SK-N-SH (cell line): ENCODE measurements around the gene ASTN2. TPM values are rescaled to one million over a fixed set of nuclear protein-coding genes. Genes with fewer than 3 reads are reported as not detected.

ENCODE experiments used
- CTCF ChIA-PET: fragments of 300-600, 350-600 bp; formaldehyde crosslinking; extraction: SDS; loops from one replicate; lab custom pipeline; 2021; lab: Yijun Ruan, JAX
- POLR2A ChIA-PET: fragments of 350-600 bp; sonication (Branson Sonifier 250); formaldehyde crosslinking; extraction: SDS; loops from one replicate; lab custom pipeline; 2020; ENCODE audit warnings: antibody characterized with exemption, inconsistent platforms; lab: Yijun Ruan, JAX
- DNase-seq: peaks from one replicate; pipeline ENCODE4 v3.0.0; 2012
- H2AFZ ChIP-seq: fragments of 200-600 bp; sonication (generic); 2 replicates; pipeline ENCODE4 v1.8.1; 2016; ENCODE audit warnings: antibody characterized with exemption, mild to moderate bottlenecking, low read depth
- H3F3A ChIP-seq: fragments of 200-600 bp; sonication (generic); replicated peaks from 2 replicates; pipeline ENCODE3; 2016; ENCODE audit warnings: antibody characterized with exemption, mild to moderate bottlenecking; ENCODE audit not compliant: insufficient read depth
- H3K27ac ChIP-seq, 2 experiments: fragments of 200-500 bp in 1 of 2; fragments of 200-600 bp in 1 of 2; sonication (Bioruptor generic) in 1 of 2; sonication (generic), shearing (Covaris generic) in 1 of 2; 2 replicates each; pipeline versions ENCODE4 v1.5.1 to v1.6.1; 2014 to 2016; ENCODE audit warnings: low read depth in 2 of 2, inconsistent platforms in 1 of 2, low read length in 1 of 2, mild to moderate bottlenecking in 1 of 2, mixed read lengths in 1 of 2
- H3K27me3 ChIP-seq: fragments of 200-600 bp; sonication (generic), shearing (Covaris generic); 2 replicates; pipeline ENCODE4 v1.6.1; 2016; ENCODE audit warnings: mixed run types; ENCODE audit not compliant: insufficient read depth
- H3K36me3 ChIP-seq, 2 experiments: fragments of 200-500 bp in 1 of 2; fragments of 200-600 bp in 1 of 2; sonication (Bioruptor generic) in 1 of 2; sonication (generic) in 1 of 2; replicated peaks in 1 of 2; 2 replicates each; pipeline versions ENCODE3 to v1.5.1; 2014 to 2016; ENCODE audit warnings: low read length in 1 of 2, mild to moderate bottlenecking in 1 of 2; ENCODE audit not compliant: insufficient read depth in 2 of 2, control insufficient read depth in 1 of 2
- H3K4me1 ChIP-seq, 2 experiments: fragments of 200-500 bp in 1 of 2; fragments of 200-600 bp in 1 of 2; sonication (Bioruptor generic) in 1 of 2; sonication (generic), shearing (Covaris generic) in 1 of 2; 2 replicates each; pipeline versions ENCODE4 v1.5.1 to v1.6.1; 2014 to 2016; ENCODE audit warnings: low read depth in 1 of 2, low read length in 1 of 2, mixed run types in 1 of 2; ENCODE audit not compliant: insufficient read depth in 2 of 2, control insufficient read depth in 1 of 2
- H3K4me2 ChIP-seq: fragments of 200-600 bp; sonication (generic), shearing (Covaris generic); 2 replicates; pipeline ENCODE4 v1.6.1; 2017; ENCODE audit warnings: mixed run types
- H3K4me3 ChIP-seq, 2 experiments: fragments of 200-500 bp in 1 of 2; fragments of 200-600 bp in 1 of 2; sonication (Bioruptor generic) in 1 of 2; sonication (generic), shearing (Covaris generic) in 1 of 2; 2 replicates each; pipeline versions ENCODE4 v1.5.1 to v1.8.1; 2014 to 2016; ENCODE audit warnings: low read depth in 2 of 2, inconsistent platforms in 1 of 2, low read length in 1 of 2, mild to moderate bottlenecking in 1 of 2, mixed read lengths in 1 of 2, moderate library complexity in 1 of 2
- H3K79me2 ChIP-seq: fragments of 200-600 bp; sonication (generic); 2 replicates; pipeline ENCODE4 v1.8.1; 2017; ENCODE audit warnings: mild to moderate bottlenecking; ENCODE audit not compliant: insufficient read depth
- H3K9ac ChIP-seq: fragments of 200-600 bp; sonication (generic); 2 replicates; pipeline ENCODE4 v1.6.1; 2017; ENCODE audit warnings: mixed run types
- H3K9me2 ChIP-seq: fragments of 200-600 bp; sonication (generic); 2 replicates; pipeline ENCODE4 v1.6.1; 2017; ENCODE audit warnings: mixed run types
- H3K9me3 ChIP-seq: fragments of 200-600 bp; sonication (generic); 2 replicates; pipeline ENCODE4 v1.6.1; 2017; ENCODE audit warnings: mixed run types, mild to moderate bottlenecking, moderate library complexity
- H4K20me1 ChIP-seq: fragments of 200-600 bp; sonication (generic); 2 replicates; pipeline ENCODE4 v1.6.1; 2017; ENCODE audit warnings: mild to moderate bottlenecking, mixed run types; ENCODE audit not compliant: insufficient read depth
- CHD2 ChIP-seq: fragments of 150-350 bp; IDR thresholded peaks from 2 replicates; pipeline ENCODE4 v1.6.1; 2018; ENCODE audit warnings: low read length; ENCODE audit not compliant: partially characterized antibody
- EP300 ChIP-seq, 2 experiments: IDR thresholded peaks; 2 replicates each; pipeline versions ENCODE4 v1.4.0 to v1.6.1; 2012; ENCODE audit warnings: borderline replicate concordance in 1 of 2, low read depth in 1 of 2, low read length in 1 of 2
- JUND ChIP-seq: IDR thresholded peaks from 2 replicates; pipeline ENCODE4 v1.4.0; 2012
- NFIC ChIP-seq: IDR thresholded peaks from 2 replicates; pipeline ENCODE4 v1.4.0; 2012; ENCODE audit warnings: borderline replicate concordance
- NRF1 ChIP-seq: IDR thresholded peaks from 2 replicates; pipeline ENCODE4 v1.6.1; 2012; ENCODE audit warnings: low read depth, mild to moderate bottlenecking, low read length
- RFX5 ChIP-seq: IDR thresholded peaks from 2 replicates; pipeline ENCODE4 v1.6.1; 2012; ENCODE audit warnings: mild to moderate bottlenecking, improper control_type of control experiment, low read length
- TAF1 ChIP-seq: IDR thresholded peaks from 2 replicates; pipeline ENCODE4 v1.6.1; 2012; ENCODE audit warnings: low read depth, mild to moderate bottlenecking, low read length, moderate library complexity, borderline replicate concordance
- TCF12 ChIP-seq: IDR thresholded peaks from 2 replicates; pipeline ENCODE4 v1.4.0; 2012
- WGBS: methylation state at CpG from one replicate; pipeline ENCODE4 v1.1.6; 2017; ENCODE audit warnings: low lambda C conversion rate; 5-methylcytosine and 5-hydroxymethylcytosine counted together
- polyA plus RNA-seq, 3 experiments: library from polyadenylated mRNA; depleted of rRNA; stranded (reverse); fragments of >200 nt; gene quantifications; 2 replicates each; pipeline ENCODE4 v1.2.3, GENCODE V29; 2012
- TF ChIP-seq, protein P1 (sequence below): fragments of 200-600 bp; sonication (generic); IDR thresholded peaks from 2 replicates; pipeline ENCODE4 v1.6.1; 2017; ENCODE audit warnings: antibody characterized with exemption, mild to moderate bottlenecking, moderate library complexity

The ASTN2 gene
- polyA plus RNA-seq, 1 of the 3 experiments (the other 2 are of a cell fraction): 6.6 TPM

DNA sequence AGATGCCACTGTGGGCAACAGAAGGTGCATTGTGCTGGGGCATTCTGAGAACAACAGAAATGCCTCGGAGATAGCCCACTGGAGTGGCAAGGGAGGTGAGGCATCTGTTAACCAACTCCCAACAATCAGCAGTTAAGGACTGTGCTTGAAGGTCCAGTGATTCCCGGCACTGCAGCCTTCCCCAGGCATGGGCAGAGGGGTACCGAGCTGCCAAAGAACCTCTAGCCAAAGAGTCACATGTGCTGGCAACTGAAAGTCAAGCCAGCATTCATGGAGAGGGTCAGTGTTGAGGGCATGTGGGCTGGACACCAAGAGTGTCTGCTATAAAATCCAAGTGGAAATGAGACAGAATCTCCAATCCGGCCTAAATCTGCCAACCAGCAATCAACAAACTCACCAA is 149.6 kb downstream of the ASTN2 start:
- POLR2A ChIA-PET: no interaction called here

DNA sequence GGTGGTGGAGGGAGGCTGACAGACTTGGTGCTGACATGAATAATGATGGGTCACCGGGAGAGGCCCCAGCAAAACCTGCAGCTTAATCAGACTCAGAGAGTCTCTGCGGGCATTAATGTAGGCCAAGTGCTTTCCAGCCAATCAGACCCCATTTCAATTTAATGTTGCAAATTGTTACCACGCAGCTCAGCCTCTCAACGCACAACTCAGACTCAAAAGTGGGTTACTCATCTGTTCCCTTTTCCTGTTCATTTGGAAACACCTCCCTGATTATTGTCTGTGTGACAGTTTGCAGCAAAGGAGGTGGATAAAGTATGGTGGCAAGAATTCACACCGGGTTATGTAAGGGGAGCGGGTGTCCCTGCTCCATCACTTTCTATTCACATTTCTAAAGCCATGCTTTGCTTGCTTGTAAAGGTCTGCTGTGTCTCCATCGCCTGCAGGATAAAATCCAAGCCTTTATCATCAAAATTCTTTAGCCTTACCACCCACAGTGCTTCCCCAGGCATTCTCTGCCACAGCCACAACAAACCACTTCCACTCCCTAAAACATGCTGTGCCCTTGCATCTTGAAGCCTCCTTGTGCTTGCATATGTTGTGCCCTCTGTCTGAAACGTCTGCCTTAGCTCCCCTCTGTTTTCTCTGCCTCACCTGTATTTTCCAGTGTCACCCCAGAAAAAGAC is 156.5 kb downstream of the ASTN2 start:
- Histone ChIP-seq H3K4me2 (no peak overlapping the region), H3K27ac (no peak overlapping the region), H3K27me3 (no peaks in the 10 kb centered on the region), H3K9me3 (no peaks in the 10 kb centered on the region), H3K9ac (no peak overlapping the region), H2AFZ (no peak overlapping the region), H3K79me2 (no peaks in the 10 kb centered on the region), H3F3A (no peaks in the 10 kb centered on the region), H3K4me3 (no peak overlapping the region), H3K4me1 (peaks cover 0 to 8% of the 10 kb centered on the region in 2 experiments; a peak in 1 of 4 replicates), H3K36me3 (no peaks in the 10 kb centered on the region), H4K20me1 (no peaks in the 10 kb centered on the region), H3K9me2 (no peaks in the 10 kb centered on the region)
- ChIA-PET POLR2A (no interaction called here), CTCF (interaction anchor here (1.3 to 2.8 kb wide), 2 partner anchors 11 to 39 kb away, joined by 3 to 12 read pairs; no protein-coding TSS in a partner anchor)
- 29% methylated on average over 8 of the region's 8 CpGs for WGBS
- TF ChIP-seq RFX5: 0 out of 2 replicates have a peak, but pooled peaks have one; percentile 27
- TF ChIP-seq TCF12: no peak
- TF ChIP-seq CHD2: no peak
- DNase-seq: no peak

More for the DNA sequence above, 149.6 kb downstream of the ASTN2 start:
- H3K27me3 ChIP-seq: no peaks in the 10 kb centered on the region
- no peaks in the 10 kb centered on the region; a peak in 1 of 4 replicates for H3K4me1 ChIP-seq
- no peaks in the 10 kb centered on the region for H3K9me2 ChIP-seq
- no peaks in the 10 kb centered on the region for H4K20me1 ChIP-seq
- no peaks in the 10 kb centered on the region for H3F3A ChIP-seq
- no peaks in the 10 kb centered on the region for H3K79me2 ChIP-seq
- H3K9ac ChIP-seq: no peak overlapping the region
- no peak overlapping the region for H2AFZ ChIP-seq
- H3K4me3 ChIP-seq: no peak overlapping the region
- H3K9me3 ChIP-seq: no peaks in the 10 kb centered on the region
- no peak for DNase-seq
- H3K27ac ChIP-seq: no peak overlapping the region
- WGBS: 24% methylated on average over 4 of the region's 4 CpGs
- TF ChIP-seq EP300 (IDR thresholded peaks at IDR 0.05; ENCODE audit: borderline replicate concordance in 1 of 2, low read depth in 1 of 2, low read length in 1 of 2) (no peak), NRF1 (no peak)
- no peaks in the 10 kb centered on the region for H3K36me3 ChIP-seq
- no peak overlapping the region for H3K4me2 ChIP-seq
- CTCF ChIA-PET: interaction anchor here (0.7 to 1.0 kb wide), 2 partner anchors 18 to 29 kb away, joined by 3 to 5 read pairs; no protein-coding TSS in a partner anchor

DNA sequence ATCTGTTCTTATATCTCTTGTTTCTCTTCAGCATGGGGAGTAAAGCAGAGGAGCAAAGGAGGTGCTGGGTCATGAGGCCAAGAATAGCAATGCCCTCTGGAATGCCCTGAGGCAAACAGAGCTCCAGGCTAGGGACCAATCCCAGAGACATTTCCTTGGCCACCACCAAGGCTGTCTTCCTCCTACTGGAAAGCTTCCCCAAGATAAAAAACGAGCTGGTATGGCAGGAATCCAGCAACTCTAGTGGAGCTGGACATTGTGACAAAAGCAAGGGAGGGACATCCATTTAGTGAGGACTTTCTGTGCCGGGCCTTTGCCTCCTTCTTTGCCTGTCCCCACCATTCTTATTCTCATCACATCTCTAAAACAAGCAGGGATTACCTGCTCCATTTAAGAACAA is 161.6 kb downstream of the ASTN2 start:
- no peak overlapping the region for H3K4me2 ChIP-seq
- no peak overlapping the region for H2AFZ ChIP-seq
- peak overlapping the region in 1 of 2 experiments; percentile 22; a peak in 1 of 4 replicates for H3K27ac ChIP-seq
- TF ChIP-seq RFX5 (no peak), CHD2 (no peak), EP300 (IDR thresholded peaks at IDR 0.05; ENCODE audit: borderline replicate concordance in 1 of 2, low read depth in 1 of 2, low read length in 1 of 2) (no peak), TAF1 (no peak), NFIC (no peak), TCF12 (no peak), JUND (no peak)
- TF ChIP-seq, protein P1, sequence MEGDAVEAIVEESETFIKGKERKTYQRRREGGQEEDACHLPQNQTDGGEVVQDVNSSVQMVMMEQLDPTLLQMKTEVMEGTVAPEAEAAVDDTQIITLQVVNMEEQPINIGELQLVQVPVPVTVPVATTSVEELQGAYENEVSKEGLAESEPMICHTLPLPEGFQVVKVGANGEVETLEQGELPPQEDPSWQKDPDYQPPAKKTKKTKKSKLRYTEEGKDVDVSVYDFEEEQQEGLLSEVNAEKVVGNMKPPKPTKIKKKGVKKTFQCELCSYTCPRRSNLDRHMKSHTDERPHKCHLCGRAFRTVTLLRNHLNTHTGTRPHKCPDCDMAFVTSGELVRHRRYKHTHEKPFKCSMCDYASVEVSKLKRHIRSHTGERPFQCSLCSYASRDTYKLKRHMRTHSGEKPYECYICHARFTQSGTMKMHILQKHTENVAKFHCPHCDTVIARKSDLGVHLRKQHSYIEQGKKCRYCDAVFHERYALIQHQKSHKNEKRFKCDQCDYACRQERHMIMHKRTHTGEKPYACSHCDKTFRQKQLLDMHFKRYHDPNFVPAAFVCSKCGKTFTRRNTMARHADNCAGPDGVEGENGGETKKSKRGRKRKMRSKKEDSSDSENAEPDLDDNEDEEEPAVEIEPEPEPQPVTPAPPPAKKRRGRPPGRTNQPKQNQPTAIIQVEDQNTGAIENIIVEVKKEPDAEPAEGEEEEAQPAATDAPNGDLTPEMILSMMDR: no peak
- TF ChIP-seq, all 33 proteins: peak for 0
- ChIA-PET CTCF (interaction anchor here (1.2 to 2.5 kb wide), 6 partner anchors 13 to 158 kb away, joined by 3 to 11 read pairs (median 4); no protein-coding TSS in a partner anchor), POLR2A (no interaction called here)
- no peaks in the 10 kb centered on the region for H3F3A ChIP-seq
- no peaks in the 10 kb centered on the region for H3K9me3 ChIP-seq
- no peaks in the 10 kb centered on the region for H3K36me3 ChIP-seq
- H3K79me2 ChIP-seq: no peaks in the 10 kb centered on the region
- H3K27me3 ChIP-seq: no peaks in the 10 kb centered on the region
- no peak overlapping the region for H3K4me3 ChIP-seq
- H3K9ac ChIP-seq: no peak overlapping the region
- DNase-seq: no peak
- H4K20me1 ChIP-seq: no peaks in the 10 kb centered on the region
- no peaks in the 10 kb centered on the region for H3K9me2 ChIP-seq
- 4% methylated on average over 2 of the region's 2 CpGs for WGBS
- H3K4me1 ChIP-seq: peaks cover 0 to 16% of the 10 kb centered on the region in 2 experiments; a peak in 2 of 4 replicates
